ENCODE data around the gene LEMD3.

The LEMD3 gene

DNA sequence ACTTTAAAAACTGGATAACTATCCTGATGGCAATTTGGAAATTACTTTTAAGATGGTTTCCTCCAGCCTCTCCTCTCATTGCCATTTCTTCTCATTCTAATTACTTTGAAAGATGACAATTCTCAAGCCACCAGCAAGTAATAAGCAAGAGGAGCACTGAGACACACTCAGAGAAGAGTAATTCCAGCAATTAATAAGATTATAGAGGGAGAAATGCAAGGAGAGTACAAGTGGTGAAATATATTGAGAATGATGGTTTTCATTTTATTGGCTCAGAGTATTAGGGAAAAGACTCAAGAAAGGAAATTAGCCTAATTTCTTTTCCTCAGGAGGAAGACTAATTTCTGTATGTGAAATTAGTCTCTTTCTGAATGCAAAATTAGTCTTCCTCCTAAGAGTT, 88.6 kb downstream of the LEMD3 start:
- H3K9me3 Mint-ChIP-seq = no peaks in the 10 kb centered on the region
- no peak for DNase-seq (ENCODE audit: low spot score)
- H3K27me3 Mint-ChIP-seq (ENCODE audit: low read depth) = peaks cover 13% of the 10 kb centered on the region
- H3K4me3 Mint-ChIP-seq = no peak overlapping the region
- H3K36me3 Mint-ChIP-seq (ENCODE audit: low read depth) = no peaks in the 10 kb centered on the region
- H3K4me1 Mint-ChIP-seq (ENCODE audit: low read depth) = no peaks in the 10 kb centered on the region
- no peak overlapping the region for H3K27ac Mint-ChIP-seq

DNA sequence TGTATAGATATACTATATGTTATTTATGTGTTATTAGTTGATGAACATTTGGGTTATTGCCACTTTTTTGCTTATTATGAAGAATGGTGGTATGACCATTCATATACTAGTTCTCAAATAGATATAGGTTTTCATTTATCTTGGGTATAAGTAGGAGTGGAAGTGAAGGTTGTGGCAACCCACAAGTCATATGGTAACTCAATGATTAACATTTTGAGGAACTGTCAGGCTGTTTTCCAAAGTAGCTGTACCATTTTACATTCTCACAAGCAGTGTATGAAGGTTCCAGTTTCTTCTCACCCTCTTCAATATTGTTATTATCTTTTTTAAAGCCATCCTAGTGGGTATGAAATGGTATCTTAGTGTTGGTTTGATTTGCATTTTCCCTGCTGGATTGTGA, 90.1 kb downstream of the LEMD3 start:
- H3K4me1 Mint-ChIP-seq (ENCODE audit: low read depth) = no peaks in the 10 kb centered on the region
- H3K36me3 Mint-ChIP-seq (ENCODE audit: low read depth) = no peaks in the 10 kb centered on the region
- H3K4me3 Mint-ChIP-seq = no peak overlapping the region
- H3K27me3 Mint-ChIP-seq (ENCODE audit: low read depth) = peaks cover 7% of the 10 kb centered on the region
- H3K9me3 Mint-ChIP-seq = no peaks in the 10 kb centered on the region
- no peak for DNase-seq (ENCODE audit: low spot score)
- no peak overlapping the region for H3K27ac Mint-ChIP-seq

DNA sequence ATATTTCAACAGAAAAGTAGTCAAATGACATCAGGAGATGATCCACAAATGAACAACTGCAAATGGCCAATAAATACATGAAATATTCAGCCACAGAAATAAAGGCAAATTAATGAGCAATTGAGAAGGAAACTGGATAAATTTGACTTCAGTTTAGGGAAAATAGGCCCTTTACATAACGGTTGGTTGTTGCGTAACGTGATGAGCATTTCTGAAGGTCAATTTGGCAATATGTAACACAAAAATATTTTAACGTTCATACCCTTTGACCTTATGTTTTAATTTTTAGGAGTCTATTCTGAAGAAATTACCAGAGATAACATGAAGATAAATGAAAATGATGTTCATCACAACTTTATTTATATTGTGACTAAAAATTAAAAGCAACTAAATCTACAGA, 94.4 kb downstream of the LEMD3 start:
- H3K27ac Mint-ChIP-seq = no peak overlapping the region
- H3K4me3 Mint-ChIP-seq = no peak overlapping the region
- peaks cover 18% of the 10 kb centered on the region for H3K27me3 Mint-ChIP-seq (ENCODE audit: low read depth)
- no peaks in the 10 kb centered on the region for H3K4me1 Mint-ChIP-seq (ENCODE audit: low read depth)
- H3K9me3 Mint-ChIP-seq = no peaks in the 10 kb centered on the region
- H3K36me3 Mint-ChIP-seq (ENCODE audit: low read depth) = no peaks in the 10 kb centered on the region
- no peak for DNase-seq (ENCODE audit: low spot score)

DNA sequence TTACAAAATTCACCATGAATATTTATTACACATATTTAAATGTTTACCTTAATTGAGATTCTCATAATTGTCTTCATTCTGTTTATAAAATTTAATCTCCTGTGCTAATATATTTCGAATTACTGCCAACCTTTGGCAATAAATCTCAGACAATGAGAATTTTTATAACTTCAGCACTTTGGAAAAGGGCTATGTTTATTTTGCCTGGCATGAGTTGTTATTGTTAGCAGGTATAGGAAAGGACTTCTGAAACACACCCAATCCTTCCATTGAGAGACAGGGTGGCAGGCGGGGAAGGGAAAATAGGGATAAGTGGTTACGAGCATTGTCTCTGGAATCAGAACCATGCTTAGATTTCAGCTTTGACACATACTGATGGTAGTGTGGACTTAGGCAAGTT, 97.0 kb downstream of the LEMD3 start:
- Mint-ChIP-seq H3K4me1 (ENCODE audit: low read depth) (no peaks in the 10 kb centered on the region), H3K27ac (no peak overlapping the region), H3K27me3 (ENCODE audit: low read depth) (peaks cover 17% of the 10 kb centered on the region), H3K4me3 (no peak overlapping the region), H3K9me3 (no peaks in the 10 kb centered on the region), H3K36me3 (ENCODE audit: low read depth) (no peaks in the 10 kb centered on the region)
- no peak for DNase-seq (ENCODE audit: low spot score)

DNA sequence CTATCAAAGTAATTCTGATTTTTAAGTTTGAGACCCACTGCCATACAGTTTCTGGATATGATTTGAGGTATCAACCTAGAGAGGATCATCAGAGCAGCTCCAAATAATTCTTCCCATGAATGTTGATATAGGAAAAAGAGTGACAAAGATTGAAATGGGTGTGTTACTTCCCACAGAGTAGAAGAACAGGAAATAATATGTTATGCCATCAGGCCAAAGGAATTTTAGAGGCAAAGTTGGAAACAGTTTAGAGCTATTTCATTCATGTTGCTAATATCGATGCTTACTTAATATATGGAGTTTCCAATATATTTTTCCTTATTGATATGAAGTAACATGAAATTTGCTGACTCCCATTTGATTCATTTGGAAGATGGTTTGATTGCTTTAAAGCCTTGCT, 100.2 kb downstream of the LEMD3 start:
- peaks cover 25% of the 10 kb centered on the region for H3K27me3 Mint-ChIP-seq (ENCODE audit: low read depth)
- H3K36me3 Mint-ChIP-seq (ENCODE audit: low read depth) = no peaks in the 10 kb centered on the region
- no peak overlapping the region for H3K27ac Mint-ChIP-seq
- H3K4me1 Mint-ChIP-seq (ENCODE audit: low read depth) = no peaks in the 10 kb centered on the region
- H3K4me3 Mint-ChIP-seq = no peak overlapping the region
- H3K9me3 Mint-ChIP-seq = no peaks in the 10 kb centered on the region
- DNase-seq (ENCODE audit: low spot score) = no peak

DNA sequence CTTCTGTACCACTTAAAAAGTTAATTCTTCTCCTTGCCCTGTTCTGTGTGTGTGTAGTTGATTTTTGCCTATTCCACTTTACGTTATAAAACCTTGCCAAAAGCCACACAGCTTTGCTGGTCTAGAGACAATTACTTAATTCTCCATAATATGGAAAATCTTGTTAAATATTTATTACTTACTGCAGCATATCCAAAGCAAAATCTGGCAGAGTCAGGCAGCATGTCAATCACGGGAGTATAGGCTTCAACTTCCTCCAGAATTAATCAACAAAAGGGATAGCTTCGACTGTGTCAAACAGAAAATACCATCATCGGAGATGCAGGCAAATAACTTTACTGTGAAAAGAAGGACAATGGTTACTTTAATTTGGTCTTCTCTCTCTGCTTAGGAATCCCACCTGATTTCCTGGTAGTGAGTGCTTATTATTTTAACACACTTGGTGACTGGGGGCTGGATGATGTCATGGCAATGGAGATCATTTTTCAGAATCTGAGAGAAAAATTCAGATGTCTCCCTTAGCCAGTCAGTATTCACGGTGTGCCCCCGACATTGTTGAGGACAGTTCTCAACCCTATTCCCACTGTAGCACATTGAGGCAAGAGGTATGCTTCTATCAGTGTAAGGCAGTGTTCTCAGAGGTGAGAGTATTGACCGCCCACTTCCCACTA, 105.4 kb downstream of the LEMD3 start:
- Mint-ChIP-seq H3K27ac (no peak overlapping the region), H3K27me3 (ENCODE audit: low read depth) (peaks cover 52% of the 10 kb centered on the region), H3K4me3 (no peak overlapping the region), H3K4me1 (ENCODE audit: low read depth) (peaks cover 5% of the 10 kb centered on the region), H3K9me3 (no peaks in the 10 kb centered on the region), H3K36me3 (ENCODE audit: low read depth) (no peaks in the 10 kb centered on the region)
- no peak for DNase-seq (ENCODE audit: low spot score)

DNA sequence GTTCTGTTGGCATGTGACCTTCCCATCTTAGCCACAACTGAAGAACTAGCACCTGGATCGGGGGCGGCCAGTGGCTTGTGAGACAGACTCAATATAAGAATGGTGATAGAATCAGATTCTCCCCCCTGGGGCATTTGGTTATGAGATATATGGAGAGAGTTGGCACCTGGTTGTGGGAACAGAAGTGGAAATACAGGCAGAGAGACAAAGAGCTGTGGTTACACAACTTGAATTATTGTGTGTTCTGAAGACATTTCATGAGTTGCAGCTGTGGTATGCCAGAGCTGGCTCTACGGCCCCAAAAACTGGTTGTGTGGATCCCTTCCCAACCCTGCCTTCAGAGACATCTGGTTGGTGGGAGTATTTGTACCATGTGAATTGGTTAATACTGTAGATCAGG, 106.2 kb downstream of the LEMD3 start:
- DNase-seq (ENCODE audit: low spot score) = no peak
- Mint-ChIP-seq H3K4me3 (no peak overlapping the region), H3K9me3 (no peaks in the 10 kb centered on the region), H3K4me1 (ENCODE audit: low read depth) (peaks cover 5% of the 10 kb centered on the region), H3K27ac (no peak overlapping the region), H3K27me3 (ENCODE audit: low read depth) (peaks cover 58% of the 10 kb centered on the region), H3K36me3 (ENCODE audit: low read depth) (no peaks in the 10 kb centered on the region)

DNA sequence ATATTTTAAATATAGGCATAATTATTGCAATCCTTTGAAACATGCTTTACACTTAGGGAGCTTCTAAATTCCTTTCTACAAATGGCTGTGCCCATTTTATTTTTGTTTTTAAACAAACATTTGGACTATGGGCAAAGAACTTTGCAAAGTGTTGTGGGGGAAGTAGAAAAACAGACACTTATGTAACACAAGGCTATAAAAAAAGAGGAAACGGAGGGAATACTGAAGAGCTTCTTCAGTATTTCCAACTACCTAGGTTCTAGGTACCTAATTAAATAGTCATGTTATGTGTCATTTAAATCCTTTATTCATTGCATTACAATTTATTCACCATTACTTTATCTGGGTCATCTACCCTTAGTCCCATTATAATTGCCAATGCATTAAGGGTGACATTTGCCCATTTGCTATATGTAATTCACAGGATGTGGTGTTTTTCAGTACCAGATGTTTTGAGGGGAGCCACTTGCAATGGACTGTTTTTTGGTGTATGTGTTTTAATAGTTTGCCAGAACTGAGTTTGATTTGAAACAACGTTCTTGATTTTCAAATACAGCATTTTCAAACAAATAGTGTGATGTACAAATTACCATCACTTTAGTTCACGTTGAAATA, 107.6 kb downstream of the LEMD3 start:
- H3K9me3 Mint-ChIP-seq = no peaks in the 10 kb centered on the region
- no peaks in the 10 kb centered on the region for H3K36me3 Mint-ChIP-seq (ENCODE audit: low read depth)
- H3K27ac Mint-ChIP-seq = no peak overlapping the region
- H3K4me1 Mint-ChIP-seq (ENCODE audit: low read depth) = peaks cover 5% of the 10 kb centered on the region
- no peak for DNase-seq (ENCODE audit: low spot score)
- peaks cover 67% of the 10 kb centered on the region for H3K27me3 Mint-ChIP-seq (ENCODE audit: low read depth)
- no peak overlapping the region for H3K4me3 Mint-ChIP-seq

DNA sequence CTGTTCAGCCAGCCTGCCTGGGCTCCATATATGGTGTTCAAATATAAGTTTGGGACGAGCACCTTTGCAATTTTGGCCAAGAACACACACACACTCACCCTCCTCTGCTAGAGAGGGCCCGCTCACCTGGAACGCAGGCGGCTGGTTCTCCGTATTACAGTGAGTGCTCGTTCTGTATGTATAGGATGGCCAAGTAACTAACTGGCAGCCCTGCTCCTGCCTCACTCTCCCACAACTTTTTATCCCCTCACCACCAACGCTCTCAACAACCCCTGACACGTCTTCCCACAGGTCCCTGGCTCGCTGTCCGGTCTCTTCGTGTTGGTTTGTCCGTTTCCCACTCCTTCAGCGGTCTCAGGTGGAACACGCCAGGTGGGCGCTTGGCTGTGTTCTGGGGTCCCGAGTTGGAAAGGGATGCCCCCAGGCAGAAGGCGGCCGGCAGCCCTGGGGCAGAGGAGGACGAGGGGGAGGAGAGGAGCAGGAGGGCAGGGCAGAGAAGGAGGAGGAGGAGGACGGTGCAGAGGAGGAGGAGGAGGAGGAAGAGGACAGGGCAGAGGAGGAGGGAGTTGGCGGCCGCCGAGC, 108.7 kb downstream of the LEMD3 start:
- Mint-ChIP-seq H3K36me3 (ENCODE audit: low read depth) (no peaks in the 10 kb centered on the region), H3K4me3 (peak overlapping the region; percentile 47), H3K9me3 (no peaks in the 10 kb centered on the region), H3K27ac (no peak overlapping the region), H3K27me3 (ENCODE audit: low read depth) (peaks cover 69% of the 10 kb centered on the region), H3K4me1 (ENCODE audit: low read depth) (peaks cover 5% of the 10 kb centered on the region)
- DNase-seq (ENCODE audit: low spot score) = no peak

DNA sequence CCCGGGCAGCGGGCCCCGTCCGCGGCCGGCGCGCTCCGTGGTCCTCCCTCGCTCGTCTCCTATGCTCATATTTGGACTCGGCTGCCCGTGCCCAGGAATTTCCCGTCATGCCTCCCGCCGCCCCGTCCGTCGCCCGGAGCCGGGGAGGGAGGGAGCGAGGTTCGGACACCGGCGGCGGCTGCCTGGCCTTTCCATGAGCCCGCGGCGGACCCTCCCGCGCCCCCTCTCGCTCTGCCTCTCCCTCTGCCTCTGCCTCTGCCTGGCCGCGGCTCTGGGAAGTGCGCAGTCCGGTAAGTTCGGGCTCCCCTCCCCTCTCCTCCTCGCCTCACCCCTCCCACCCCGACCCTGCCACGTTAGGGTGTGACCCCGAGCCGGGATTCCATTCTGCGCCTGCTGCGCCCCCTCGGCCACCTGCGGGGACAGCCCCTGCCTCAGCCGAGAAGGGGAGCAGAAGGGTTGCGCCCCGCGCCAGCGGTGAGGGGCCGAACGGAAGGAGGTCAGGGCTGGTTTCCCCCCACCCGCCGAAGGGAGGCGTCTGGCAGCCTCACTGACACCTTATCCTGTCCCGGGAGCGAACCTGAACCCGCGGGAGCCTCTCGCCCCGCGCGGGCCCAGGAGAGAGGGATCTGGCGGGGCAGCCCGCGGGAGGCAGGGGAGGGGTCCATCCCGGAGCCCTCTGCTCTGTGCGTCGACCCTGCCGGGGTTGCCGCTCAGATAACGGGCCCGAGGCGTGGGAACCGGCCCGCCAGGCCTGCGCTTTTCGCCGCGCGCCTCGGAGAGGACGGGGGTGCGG, 109.4 kb downstream of the LEMD3 start, which contains the start of gene MSRB3:
TSS of gene MSRB3 (plus strand) at position 108 of the 793 bp plus-strand sequence. CDS start 29,897 bp downstream, outside the sequence.
- Mint-ChIP-seq H3K4me3 (peak within 1 kb of the TSS; percentile 64), H3K36me3 (ENCODE audit: low read depth) (no peaks in the 10 kb centered on the region), H3K4me1 (ENCODE audit: low read depth) (peaks cover 5% of the 10 kb centered on the region), H3K27me3 (ENCODE audit: low read depth) (peaks cover 66% of the 10 kb centered on the region), H3K9me3 (no peaks in the 10 kb centered on the region), H3K27ac (no peak within 1 kb of the TSS)
- peak; percentile 4 for DNase-seq (ENCODE audit: low spot score)

DNA sequence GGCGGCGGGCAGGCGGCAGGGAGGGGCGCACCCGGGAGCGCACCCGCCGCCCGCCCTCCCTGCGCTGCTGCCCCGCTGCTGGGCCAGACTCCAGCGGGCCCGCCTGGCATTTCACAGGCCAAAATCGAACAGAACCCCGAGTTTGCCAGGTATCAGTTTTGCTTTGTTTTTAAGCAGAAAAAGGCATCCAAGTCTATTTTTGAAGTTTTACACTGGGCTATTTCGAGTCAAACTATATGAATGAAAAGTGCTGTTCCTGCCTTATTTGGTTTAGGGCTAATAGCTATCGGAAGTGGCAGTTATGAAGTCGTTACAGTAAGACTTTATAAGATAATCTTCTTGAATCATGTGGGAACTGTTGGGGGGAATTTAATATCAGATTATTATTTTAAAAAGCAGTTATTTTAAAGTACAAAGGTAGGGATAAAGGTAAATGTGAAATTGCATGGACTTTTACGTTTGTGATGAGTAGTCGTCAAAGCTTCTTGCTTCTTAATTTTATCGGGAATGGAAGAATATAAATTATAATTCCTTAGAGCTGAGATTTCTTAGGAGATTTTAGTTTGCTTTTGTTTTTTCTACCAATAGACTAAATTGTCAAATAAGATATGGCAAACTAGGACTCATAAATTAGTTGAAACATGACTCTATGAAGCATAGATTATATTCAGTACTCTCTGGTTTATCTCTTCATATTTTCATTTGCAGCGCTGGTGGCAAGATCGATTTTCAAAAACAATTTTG, 110.2 kb downstream of the LEMD3 start:
- Mint-ChIP-seq H3K9me3 (no peaks in the 10 kb centered on the region), H3K4me3 (peak overlapping the region; percentile 64), H3K4me1 (ENCODE audit: low read depth) (peaks cover 5% of the 10 kb centered on the region), H3K27me3 (ENCODE audit: low read depth) (peaks cover 61% of the 10 kb centered on the region), H3K36me3 (ENCODE audit: low read depth) (no peaks in the 10 kb centered on the region), H3K27ac (no peak overlapping the region)
- DNase-seq (ENCODE audit: low spot score) = no peak

DNA sequence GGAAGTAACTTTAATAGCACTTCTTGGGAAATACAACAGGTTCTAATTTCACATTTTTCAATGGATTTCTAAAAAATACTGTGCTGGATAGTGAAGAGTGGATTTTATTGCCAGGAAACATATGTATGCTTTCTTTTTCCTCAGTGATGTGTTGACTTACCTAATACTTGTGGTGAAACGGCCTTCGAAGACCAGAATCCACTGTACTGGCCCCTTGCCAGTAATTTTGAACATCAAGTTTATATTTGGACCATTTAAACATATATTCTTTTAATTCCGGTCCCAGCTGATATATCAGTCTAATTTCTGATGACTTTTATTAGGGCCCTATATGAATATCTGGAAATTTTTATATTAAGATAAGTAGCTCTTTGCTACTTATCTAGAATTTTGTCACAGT, 110.9 kb downstream of the LEMD3 start:
- DNase-seq (ENCODE audit: low spot score) = no peak
- H3K27ac Mint-ChIP-seq = no peak overlapping the region
- H3K27me3 Mint-ChIP-seq (ENCODE audit: low read depth) = peaks cover 56% of the 10 kb centered on the region
- H3K36me3 Mint-ChIP-seq (ENCODE audit: low read depth) = no peaks in the 10 kb centered on the region
- H3K4me1 Mint-ChIP-seq (ENCODE audit: low read depth) = peaks cover 5% of the 10 kb centered on the region
- H3K9me3 Mint-ChIP-seq = no peaks in the 10 kb centered on the region
- no peak overlapping the region for H3K4me3 Mint-ChIP-seq

DNA sequence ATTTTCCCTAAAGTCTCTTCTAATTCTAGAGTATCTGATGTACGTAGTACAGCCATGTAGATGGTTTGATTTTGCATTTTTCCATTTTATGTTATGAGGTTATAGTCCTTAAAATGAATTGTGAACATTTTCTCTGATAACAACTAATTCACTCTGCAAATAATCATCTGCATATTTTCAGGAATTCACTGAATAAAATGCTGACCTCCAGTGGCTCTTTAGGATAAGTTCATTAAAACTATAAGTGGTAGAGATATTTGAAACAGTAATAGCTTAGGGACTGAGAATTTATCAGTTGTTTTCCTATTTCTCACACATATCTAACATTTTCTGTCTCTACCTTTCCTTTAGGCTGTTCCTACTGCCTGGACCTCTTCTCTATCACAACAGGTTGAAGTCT, 113.5 kb downstream of the LEMD3 start:
- peaks cover 5% of the 10 kb centered on the region for H3K4me1 Mint-ChIP-seq (ENCODE audit: low read depth)
- H3K27me3 Mint-ChIP-seq (ENCODE audit: low read depth) = peaks cover 37% of the 10 kb centered on the region
- H3K27ac Mint-ChIP-seq = no peak overlapping the region
- DNase-seq (ENCODE audit: low spot score) = no peak
- no peaks in the 10 kb centered on the region for H3K36me3 Mint-ChIP-seq (ENCODE audit: low read depth)
- H3K4me3 Mint-ChIP-seq = no peak overlapping the region
- H3K9me3 Mint-ChIP-seq = no peaks in the 10 kb centered on the region

Measured in T-helper 2 cell treated with Interferon-gamma antibody and Interleukin-4, amounts not matched to agents 5 μg/mL and 100 μg/mL, for 36 hours (primary cell).